Panc1 (cell line): ENCODE measurements around the gene GNS. TPM values are rescaled to one million over a fixed set of nuclear protein-coding genes. Genes with fewer than 3 reads are reported as not detected.
A peak's percentile ranks its signal among the peaks of the same experiment; 100 is the strongest.

Experiments used
- ATAC-seq: fragments of 200-7000 bp; cut with Tn5 transposase; 2 replicates; pipeline ENCODE4 v1.9.1; 2020; ENCODE audit warnings: mild to moderate bottlenecking, moderate library complexity
- BruUV-seq: library from RNA; stranded (reverse); fragments of 400-500 nt; replicated peaks from 2 replicates; lab custom pipeline; 2021; lab: Mats Ljungman, UMichigan
- CTCF ChIA-PET: fragments of 300-600 bp; sonication (Branson Sonifier 250); formaldehyde crosslinking; loops from one replicate; lab custom pipeline; 2022; ENCODE audit warnings: antibody characterized with exemption; lab: Charles Lee
- POLR2A ChIA-PET: fragments of 300-600 bp; sonication (Branson Sonifier 250); formaldehyde crosslinking; loops from one replicate; lab custom pipeline; 2022; ENCODE audit warnings: antibody characterized with exemption; lab: Charles Lee
- DNase-seq: peaks from one replicate; pipeline ENCODE4 v3.0.0-alpha.2; 2010; ENCODE audit warnings: low read depth, low spot score
- H3K27ac ChIP-seq: 2 replicates; pipeline ENCODE4 v1.5.1; 2011; ENCODE audit warnings: mild to moderate bottlenecking, low read length, inconsistent platforms
- H3K27me3 ChIP-seq: fragments of 200-500 bp; sonication (Bioruptor generic); 2 replicates; pipeline ENCODE4 v1.6.0; 2014; ENCODE audit warnings: low read length, inconsistent platforms; ENCODE audit not compliant: control insufficient read depth, insufficient read depth
- H3K36me3 ChIP-seq: fragments of 200-500 bp; sonication (Bioruptor generic); 2 replicates; pipeline ENCODE4 v1.5.1; 2014; ENCODE audit warnings: inconsistent platforms, mild to moderate bottlenecking, low read length, moderate library complexity; ENCODE audit not compliant: control insufficient read depth, insufficient read depth
- H3K4me1 ChIP-seq: 2 replicates; pipeline ENCODE4 v1.5.1; 2011; ENCODE audit warnings: inconsistent platforms, mild to moderate bottlenecking, low read length, moderate library complexity; ENCODE audit not compliant: control insufficient read depth, insufficient read depth
- H3K4me3 ChIP-seq, 2 experiments: 2 replicates each; pipeline ENCODE4 v1.5.1; 2011 to 2012; ENCODE audit warnings: low read depth in 2 of 2, low read length in 2 of 2, mild to moderate bottlenecking in 2 of 2, inconsistent platforms in 1 of 2, moderate library complexity in 1 of 2
- H3K9me3 ChIP-seq: fragments of 200-500 bp; sonication (Bioruptor generic); 2 replicates; pipeline ENCODE4 v1.5.1; 2014; ENCODE audit warnings: low read depth, mild to moderate bottlenecking, inconsistent platforms, low read length, moderate library complexity; ENCODE audit not compliant: control insufficient read depth, insufficient read depth
- POLR2AphosphoS5 ChIP-seq: IDR thresholded peaks from 2 replicates; pipeline ENCODE4 v1.6.1; 2012; ENCODE audit warnings: mild to moderate bottlenecking, low read depth, low read length, moderate library complexity
- SIN3A ChIP-seq: IDR thresholded peaks from 2 replicates; pipeline ENCODE4 v1.6.1; 2012; ENCODE audit warnings: low read depth, mild to moderate bottlenecking, low read length, moderate library complexity, borderline replicate concordance; ENCODE audit not compliant: insufficient read depth
- TCF7L2 ChIP-seq: IDR thresholded peaks from 2 replicates; pipeline ENCODE4 v1.6.1; 2011; ENCODE audit warnings: mild to moderate bottlenecking, low read depth, low read length, inconsistent platforms
- in situ Hi-C: cut with HindIII; loops from 2 replicates; pipeline ENCODE4 v1.10.0; 2016; ENCODE audit warnings: low sequenced_read_pairs, low pct_unique_long_range_greater_than_20kb
- intact Hi-C: fragments of 100-400 bp; cut with micrococcal nuclease; formaldehyde crosslinking; loops from one replicate; pipeline ENCODE4 v1.10.0; 2022; ENCODE audit not compliant: unreplicated experiment
- total RNA-seq: library from RNA; stranded (reverse); gene quantifications from one replicate; pipeline ENCODE4 v1.2.1, GENCODE V29; 2021; ENCODE audit not compliant: unreplicated experiment
- TF ChIP-seq, protein P1 (sequence below), 2 experiments: IDR thresholded peaks; 2 replicates each; pipeline ENCODE4 v1.6.1; 2011 to 2012; ENCODE audit warnings: low read depth in 2 of 2, control low read depth in 1 of 2, low read length in 1 of 2, mild to moderate bottlenecking in 1 of 2, moderate library complexity in 1 of 2; ENCODE audit not compliant: insufficient read depth in 1 of 2
- TF ChIP-seq, protein P2 (sequence below): fragments of 450-650 bp; IDR thresholded peaks from 2 replicates; pipeline ENCODE4 v1.5.1; 2017; ENCODE audit warnings: mild to moderate bottlenecking

Gene GNS
- total RNA-seq, 1 experiment from 2014 or later, result 117 TPM

DNA sequence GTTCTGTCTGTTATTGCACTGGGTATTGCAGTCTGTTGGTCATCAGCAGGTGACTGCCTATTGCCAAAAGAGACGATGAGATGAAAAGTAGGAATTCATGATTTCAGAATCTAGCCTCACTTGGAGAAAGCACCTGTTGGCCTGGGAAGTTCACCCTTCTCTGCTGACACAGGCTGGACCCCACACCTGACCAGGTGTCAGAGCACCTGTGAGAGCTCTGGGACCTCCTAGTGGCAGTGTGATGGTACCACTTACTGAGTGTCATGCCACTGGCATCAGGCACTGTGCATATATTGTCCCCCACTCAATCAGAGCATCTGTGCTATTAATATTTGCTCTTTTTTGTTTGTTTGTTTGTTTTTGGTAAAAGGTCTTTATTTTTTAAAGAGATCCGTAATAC is 81.0 kb downstream of the GNS start:
- Histone ChIP-seq H3K27me3 (no peaks in the 10 kb centered on the region), H3K27ac (peak overlapping the region; percentile 71), H3K4me3 (no peak overlapping the region), H3K4me1 (peaks cover 81% of the 10 kb centered on the region), H3K9me3 (no peaks in the 10 kb centered on the region), H3K36me3 (no peaks in the 10 kb centered on the region)
- in situ Hi-C loops, result no loop called here
- DNase-seq, result no peak
- TF ChIP-seq POLR2AphosphoS5, result no peak
- no peak for TF ChIP-seq TCF7L2
- TF ChIP-seq, protein P1, sequence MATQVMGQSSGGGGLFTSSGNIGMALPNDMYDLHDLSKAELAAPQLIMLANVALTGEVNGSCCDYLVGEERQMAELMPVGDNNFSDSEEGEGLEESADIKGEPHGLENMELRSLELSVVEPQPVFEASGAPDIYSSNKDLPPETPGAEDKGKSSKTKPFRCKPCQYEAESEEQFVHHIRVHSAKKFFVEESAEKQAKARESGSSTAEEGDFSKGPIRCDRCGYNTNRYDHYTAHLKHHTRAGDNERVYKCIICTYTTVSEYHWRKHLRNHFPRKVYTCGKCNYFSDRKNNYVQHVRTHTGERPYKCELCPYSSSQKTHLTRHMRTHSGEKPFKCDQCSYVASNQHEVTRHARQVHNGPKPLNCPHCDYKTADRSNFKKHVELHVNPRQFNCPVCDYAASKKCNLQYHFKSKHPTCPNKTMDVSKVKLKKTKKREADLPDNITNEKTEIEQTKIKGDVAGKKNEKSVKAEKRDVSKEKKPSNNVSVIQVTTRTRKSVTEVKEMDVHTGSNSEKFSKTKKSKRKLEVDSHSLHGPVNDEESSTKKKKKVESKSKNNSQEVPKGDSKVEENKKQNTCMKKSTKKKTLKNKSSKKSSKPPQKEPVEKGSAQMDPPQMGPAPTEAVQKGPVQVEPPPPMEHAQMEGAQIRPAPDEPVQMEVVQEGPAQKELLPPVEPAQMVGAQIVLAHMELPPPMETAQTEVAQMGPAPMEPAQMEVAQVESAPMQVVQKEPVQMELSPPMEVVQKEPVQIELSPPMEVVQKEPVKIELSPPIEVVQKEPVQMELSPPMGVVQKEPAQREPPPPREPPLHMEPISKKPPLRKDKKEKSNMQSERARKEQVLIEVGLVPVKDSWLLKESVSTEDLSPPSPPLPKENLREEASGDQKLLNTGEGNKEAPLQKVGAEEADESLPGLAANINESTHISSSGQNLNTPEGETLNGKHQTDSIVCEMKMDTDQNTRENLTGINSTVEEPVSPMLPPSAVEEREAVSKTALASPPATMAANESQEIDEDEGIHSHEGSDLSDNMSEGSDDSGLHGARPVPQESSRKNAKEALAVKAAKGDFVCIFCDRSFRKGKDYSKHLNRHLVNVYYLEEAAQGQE (IDR thresholded peaks at IDR 0.05; ENCODE audit: insufficient read depth in 1 of 2, low read depth in 2 of 2, low read length in 1 of 2), result no peak
- TF ChIP-seq, protein P2, sequence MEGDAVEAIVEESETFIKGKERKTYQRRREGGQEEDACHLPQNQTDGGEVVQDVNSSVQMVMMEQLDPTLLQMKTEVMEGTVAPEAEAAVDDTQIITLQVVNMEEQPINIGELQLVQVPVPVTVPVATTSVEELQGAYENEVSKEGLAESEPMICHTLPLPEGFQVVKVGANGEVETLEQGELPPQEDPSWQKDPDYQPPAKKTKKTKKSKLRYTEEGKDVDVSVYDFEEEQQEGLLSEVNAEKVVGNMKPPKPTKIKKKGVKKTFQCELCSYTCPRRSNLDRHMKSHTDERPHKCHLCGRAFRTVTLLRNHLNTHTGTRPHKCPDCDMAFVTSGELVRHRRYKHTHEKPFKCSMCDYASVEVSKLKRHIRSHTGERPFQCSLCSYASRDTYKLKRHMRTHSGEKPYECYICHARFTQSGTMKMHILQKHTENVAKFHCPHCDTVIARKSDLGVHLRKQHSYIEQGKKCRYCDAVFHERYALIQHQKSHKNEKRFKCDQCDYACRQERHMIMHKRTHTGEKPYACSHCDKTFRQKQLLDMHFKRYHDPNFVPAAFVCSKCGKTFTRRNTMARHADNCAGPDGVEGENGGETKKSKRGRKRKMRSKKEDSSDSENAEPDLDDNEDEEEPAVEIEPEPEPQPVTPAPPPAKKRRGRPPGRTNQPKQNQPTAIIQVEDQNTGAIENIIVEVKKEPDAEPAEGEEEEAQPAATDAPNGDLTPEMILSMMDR, result no peak
- TF ChIP-seq SIN3A, result no peak
- intact Hi-C loops, result no loop called here
- ChIA-PET POLR2A (no interaction called here), CTCF (no interaction called here)
- no peak for ATAC-seq
- BruUV-seq, result no TSS peak

DNA sequence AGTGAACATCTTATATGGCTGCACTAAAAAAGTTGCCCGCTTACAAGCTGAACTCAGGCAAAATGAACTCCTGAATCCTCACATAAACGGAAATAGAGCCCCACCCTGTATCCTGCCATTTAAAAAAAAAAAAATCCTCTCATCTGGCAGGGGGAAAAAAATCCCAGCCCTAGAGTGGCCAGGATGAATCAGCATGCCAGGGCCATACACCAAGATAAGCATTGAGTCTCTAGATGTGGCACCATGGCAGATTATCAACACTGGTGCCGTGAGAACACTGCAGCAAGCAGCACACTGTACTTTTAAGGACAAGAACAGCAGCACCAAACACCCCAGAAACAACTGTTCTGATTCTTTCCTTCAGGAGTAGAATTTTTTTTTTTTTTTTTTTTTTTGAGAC is 83.4 kb downstream of the GNS start:
- intact Hi-C loops, result no loop called here
- Histone ChIP-seq H3K4me3 (no peak overlapping the region), H3K27ac (peak overlapping the region; percentile 64), H3K27me3 (no peaks in the 10 kb centered on the region), H3K36me3 (no peaks in the 10 kb centered on the region), H3K9me3 (no peaks in the 10 kb centered on the region), H3K4me1 (peaks cover 90% of the 10 kb centered on the region)
- ATAC-seq (no peak), DNase-seq (no peak)
- POLR2A ChIA-PET, result interaction anchor here (0.6 kb wide), 1 partner anchor 26 kb away, joined by 6 read pairs; no protein-coding TSS in a partner anchor
- in situ Hi-C loops, result no loop called here
- TF ChIP-seq POLR2AphosphoS5 (no peak), SIN3A (no peak), TCF7L2 (no peak)
- TF ChIP-seq, protein P1 (IDR thresholded peaks at IDR 0.05; ENCODE audit: insufficient read depth in 1 of 2, low read depth in 2 of 2, low read length in 1 of 2), result no peak
- TF ChIP-seq, protein P2, result no peak
- CTCF ChIA-PET, result no interaction called here
- no TSS peak for BruUV-seq
